IMR-90 (cell line): ENCODE results near the gene RAPGEF2. TPM values are rescaled to one million over a fixed set of nuclear protein-coding genes. Genes with fewer than 3 reads are reported as not detected.

Source experiments
- ATAC-seq: fragments of 200-7000 bp; cut with Tn5 transposase; 2 replicates; pipeline ENCODE4 v1.9.1; 2020; ENCODE audit warnings: low read depth, mild to moderate bottlenecking, moderate library complexity
- BruUV-seq: library from RNA; stranded (reverse); fragments of 400-500 nt; replicated peaks from 2 replicates; lab custom pipeline; 2021; lab: Mats Ljungman, UMichigan
- CTCF ChIA-PET: fragments of 300-600 bp; formaldehyde crosslinking; extraction: SDS; loops from one replicate; lab custom pipeline; 2021; ENCODE audit warnings: antibody characterized with exemption; lab: Yijun Ruan, JAX
- POLR2A ChIA-PET: fragments of 300-600 bp; sonication (Branson Sonifier 250); formaldehyde crosslinking; loops from one replicate; lab custom pipeline; 2022; ENCODE audit warnings: antibody characterized with exemption; ENCODE audit not compliant: unreplicated experiment; lab: Charles Lee
- DNase-seq: peaks from one replicate; pipeline ENCODE4 v3.0.0; 2013
- H2AFZ ChIP-seq: replicated peaks from 2 replicates; pipeline ENCODE3; 2013; ENCODE audit warnings: low read length, mild to moderate bottlenecking; ENCODE audit not compliant: poor library complexity
- H2AK5ac ChIP-seq: 2 replicates; pipeline ENCODE4 v1.6.1; 2013; ENCODE audit warnings: low read depth, low read length, inconsistent platforms
- H2AK9ac ChIP-seq: replicated peaks from 2 replicates; pipeline ENCODE3; 2013; ENCODE audit warnings: mild to moderate bottlenecking, low read depth, low read length, moderate library complexity; ENCODE audit not compliant: poor library complexity
- H2BK120ac ChIP-seq: 2 replicates; pipeline ENCODE4 v1.6.1; 2013; ENCODE audit warnings: low read depth, low read length, inconsistent platforms
- H2BK15ac ChIP-seq: 3 replicates; pipeline ENCODE4 v1.6.1; 2013; ENCODE audit warnings: low read depth, low read length, inconsistent platforms
- H2BK20ac ChIP-seq: 2 replicates; pipeline ENCODE4 v1.6.1; 2013; ENCODE audit warnings: low read depth, mild to moderate bottlenecking, inconsistent platforms, low read length, moderate library complexity
- H2BK5ac ChIP-seq: 2 replicates; pipeline ENCODE4 v1.6.1; 2013; ENCODE audit warnings: mild to moderate bottlenecking, low read depth, low read length, inconsistent platforms; ENCODE audit not compliant: poor library complexity, severe bottlenecking
- H3K14ac ChIP-seq: replicated peaks from 2 replicates; pipeline ENCODE4 v1.6.1; 2013; ENCODE audit warnings: low read depth, low read length, inconsistent platforms
- H3K18ac ChIP-seq: 2 replicates; pipeline ENCODE4 v1.6.1; 2013; ENCODE audit warnings: low read depth, low read length, control low read depth
- H3K23ac ChIP-seq: 2 replicates; pipeline ENCODE4 v1.6.1; 2013; ENCODE audit warnings: low read depth, low read length, inconsistent platforms
- H3K27ac ChIP-seq: 2 replicates; pipeline ENCODE4 v1.5.1; 2013; ENCODE audit warnings: mild to moderate bottlenecking, control low read depth, low read length; ENCODE audit not compliant: insufficient read depth
- H3K27me3 ChIP-seq: 2 replicates; pipeline ENCODE4 v1.6.1; 2013; ENCODE audit warnings: low read length; ENCODE audit not compliant: control insufficient read depth, insufficient read depth
- H3K36me3 ChIP-seq: 2 replicates; pipeline ENCODE4 v1.6.1; 2013; ENCODE audit warnings: low read length, mixed read lengths; ENCODE audit not compliant: control insufficient read depth, insufficient read depth
- H3K4ac ChIP-seq: 2 replicates; pipeline ENCODE4 v1.6.1; 2013; ENCODE audit warnings: low read depth, low read length, inconsistent platforms
- H3K4me1 ChIP-seq: 2 replicates; pipeline ENCODE4 v1.6.1; 2013; ENCODE audit warnings: low read length, mixed read lengths; ENCODE audit not compliant: control insufficient read depth, insufficient read depth
- H3K4me2 ChIP-seq: 2 replicates; pipeline ENCODE4 v1.6.1; 2013; ENCODE audit warnings: low read depth, mild to moderate bottlenecking, control low read depth, low read length, moderate library complexity
- H3K4me3 ChIP-seq: 2 replicates; pipeline ENCODE4 v1.5.1; 2013; ENCODE audit warnings: low read depth, mild to moderate bottlenecking, control low read depth, low read length, moderate library complexity; ENCODE audit not compliant: insufficient read depth
- H3K56ac ChIP-seq: 2 replicates; pipeline ENCODE4 v1.6.1; 2013; ENCODE audit warnings: low read length, inconsistent platforms; ENCODE audit not compliant: insufficient read depth; ENCODE audit errors: extremely low read depth
- H3K79me1 ChIP-seq, 2 experiments: 2 replicates each; pipeline ENCODE4 v1.6.1; 2013; ENCODE audit warnings: low read length in 2 of 2, inconsistent platforms in 1 of 2, low read depth in 1 of 2
- H3K9ac ChIP-seq: 2 replicates; pipeline ENCODE4 v1.6.1; 2013; ENCODE audit warnings: low read depth, low read length, control low read depth
- H3K9me1 ChIP-seq: 2 replicates; pipeline ENCODE4 v1.6.1; 2013; ENCODE audit warnings: low read length, inconsistent platforms; ENCODE audit not compliant: insufficient read depth
- H3K9me3 ChIP-seq: 2 replicates; pipeline ENCODE4 v1.6.1; 2013; ENCODE audit warnings: low read length; ENCODE audit not compliant: control insufficient read depth, insufficient read depth
- H4K20me1 ChIP-seq: 2 replicates; pipeline ENCODE4 v1.6.1; 2013; ENCODE audit warnings: low read length, inconsistent platforms; ENCODE audit not compliant: insufficient read depth
- H4K5ac ChIP-seq: 2 replicates; pipeline ENCODE4 v1.6.1; 2013; ENCODE audit warnings: mild to moderate bottlenecking, low read depth, low read length, control low read depth
- H4K8ac ChIP-seq, 2 experiments: 2 replicates each; pipeline ENCODE4 v1.6.1; 2013; ENCODE audit warnings: low read depth in 2 of 2, low read length in 2 of 2, control low read depth in 1 of 2, inconsistent platforms in 1 of 2
- H4K91ac ChIP-seq: 2 replicates; pipeline ENCODE4 v1.6.1; 2013; ENCODE audit warnings: low read depth, low read length, inconsistent platforms; ENCODE audit not compliant: insufficient read depth
- BHLHE40 ChIP-seq: fragments of 150-350 bp; IDR thresholded peaks from 2 replicates; pipeline ENCODE4 v1.6.1; 2016; ENCODE audit warnings: mild to moderate bottlenecking, low read depth, low read length
- CEBPB ChIP-seq: IDR thresholded peaks from 2 replicates; pipeline ENCODE4 v1.6.1; 2012; ENCODE audit warnings: low read depth, low read length, improper control_type of control experiment
- CHD1 ChIP-seq: IDR thresholded peaks from 2 replicates; pipeline ENCODE4 v1.6.1; 2012; ENCODE audit warnings: low read depth, low read length, improper control_type of control experiment
- FOS ChIP-seq: fragments of 150-350 bp; IDR thresholded peaks from 2 replicates; pipeline ENCODE4 v1.6.1; 2016; ENCODE audit warnings: low read depth, low read length
- MAFK ChIP-seq: IDR thresholded peaks from 2 replicates; pipeline ENCODE4 v1.6.1; 2012; ENCODE audit warnings: low read depth, low read length, improper control_type of control experiment
- MAZ ChIP-seq: IDR thresholded peaks from 2 replicates; pipeline ENCODE4 v1.6.1; 2012; ENCODE audit warnings: low read depth, mild to moderate bottlenecking, low read length, improper control_type of control experiment, moderate library complexity, borderline replicate concordance
- MXI1 ChIP-seq: IDR thresholded peaks from 2 replicates; pipeline ENCODE4 v1.6.1; 2012; ENCODE audit warnings: low read depth, mild to moderate bottlenecking, low read length, moderate library complexity, borderline replicate concordance
- NFE2L2 ChIP-seq: fragments of 150-350 bp; IDR thresholded peaks from 2 replicates; pipeline ENCODE4 v1.6.1; 2016; ENCODE audit warnings: low read depth, mild to moderate bottlenecking, low read length
- POLR2A ChIP-seq: IDR thresholded peaks from 2 replicates; pipeline ENCODE4 v1.6.1; 2012; ENCODE audit warnings: mild to moderate bottlenecking, low read depth, low read length
- RAD21 ChIP-seq: IDR thresholded peaks from 2 replicates; pipeline ENCODE4 v1.6.1; 2012; ENCODE audit warnings: low read length, improper control_type of control experiment
- RCOR1 ChIP-seq: IDR thresholded peaks from 2 replicates; pipeline ENCODE4 v1.6.1; 2012; ENCODE audit warnings: mild to moderate bottlenecking, low read length, improper control_type of control experiment; ENCODE audit not compliant: insufficient replicate concordance
- RFX5 ChIP-seq: IDR thresholded peaks from 2 replicates; pipeline ENCODE4 v1.8.0; 2012; ENCODE audit warnings: low read depth, mild to moderate bottlenecking, low read length, moderate library complexity
- SMC3 ChIP-seq: fragments of 150-350 bp; IDR thresholded peaks from 2 replicates; pipeline ENCODE4 v1.6.1; 2016; ENCODE audit warnings: low read depth, mild to moderate bottlenecking, antibody characterized with exemption, low read length, moderate library complexity
- whole genome bisulfite sequencing, 2 experiments: methylation state at CpG; one replicate each; pipeline versions ENCODE4 v1.1.5 to v1.1.7; 2013; ENCODE audit warnings: missing lambda C conversion rate in 2 of 2; ENCODE audit not compliant: insufficient read length in 1 of 2; ENCODE audit errors: extremely low coverage in 2 of 2; 5-methylcytosine and 5-hydroxymethylcytosine counted together
- dilution Hi-C: fragments of 300-500 bp; cut with HindIII; formaldehyde crosslinking; loops from one replicate; pipeline ENCODE4 v1.14.3; 2018; ENCODE audit warnings: low sequenced_read_pairs; ENCODE audit not compliant: unreplicated experiment
- in situ Hi-C: fragments of 300-500 bp; cut with MboI; formaldehyde crosslinking; loops from 3 replicates; pipeline ENCODE4 v1.14.3; 2019; ENCODE audit warnings: low sequenced_read_pairs, inconsistent platforms, mixed read lengths
- intact Hi-C: fragments of 100-400 bp; cut with micrococcal nuclease; formaldehyde crosslinking; loops from 2 replicates; pipeline ENCODE4 v1.10.0; 2022
- polyA plus RNA-seq, 3 experiments: library from polyadenylated mRNA; depleted of rRNA; stranded (reverse); fragments of >200 nt; gene quantifications; 2 replicates each; pipeline ENCODE4 v1.2.3, GENCODE V29; 2012; ENCODE audit warnings: low replicate concordance in 1 of 3
- total RNA-seq: library from RNA; depleted of rRNA; stranded (reverse); fragments of >200 nt; gene quantifications from 2 replicates; pipeline ENCODE4 v1.2.3, GENCODE V29; 2012
- TF ChIP-seq, protein P1 (sequence below): fragments of 150-350 bp; IDR thresholded peaks from 2 replicates; pipeline ENCODE4 v1.6.1; 2017; ENCODE audit warnings: mild to moderate bottlenecking, antibody characterized with exemption, low read length, low read depth
- TF ChIP-seq, protein P2 (sequence below): fragments of 150-350 bp; IDR thresholded peaks from 2 replicates; pipeline ENCODE4 v1.6.1; 2016; ENCODE audit warnings: low read depth, mild to moderate bottlenecking, low read length, moderate library complexity, borderline replicate concordance
- TF ChIP-seq, protein P3 (sequence below): conservative IDR thresholded peaks from 2 replicates; pipeline ENCODE4 v1.5.1; 2012; ENCODE audit warnings: mild to moderate bottlenecking, low read depth, low read length, improper control_type of control experiment

Gene RAPGEF2
- total and polyA plus RNA-seq, 2 of the 4 experiments (the other 2 are of a cell fraction) = 27.6 to 109 TPM

DNA sequence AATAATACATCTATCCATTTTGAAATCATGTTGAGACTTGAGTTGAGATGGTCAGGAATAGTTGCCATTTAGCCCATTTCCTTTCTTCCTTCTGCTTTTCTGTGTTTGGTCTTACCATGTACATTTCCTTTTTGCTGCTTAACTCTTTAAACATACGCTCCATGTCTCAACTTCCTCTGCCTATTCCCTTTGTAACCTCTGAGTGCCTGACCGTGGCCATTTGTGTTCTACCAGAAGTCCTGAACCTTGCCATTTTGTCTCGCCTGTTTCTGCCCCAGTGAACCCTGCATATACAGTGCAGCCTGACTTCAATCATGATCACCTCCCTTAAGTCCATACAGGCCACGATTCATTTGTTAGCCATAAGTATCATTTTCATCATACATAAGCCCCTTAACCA is 169.0 kb downstream of the RAPGEF2 start:
- ATAC-seq (no peak; the same call in 1 of the 2 replicates), DNase-seq (no peak)
- Histone ChIP-seq H3K4me1 (peaks cover 18% of the 10 kb centered on the region), H2AFZ (no peak overlapping the region), H4K8ac (peak overlapping the region; percentile 34 to 57), H3K27me3 (no peaks in the 10 kb centered on the region), H3K18ac (peak overlapping the region; percentile 84), H3K14ac (peak overlapping the region; percentile 39), H3K9me3 (no peaks in the 10 kb centered on the region), H3K4ac (peak overlapping the region; percentile 74), H4K20me1 (peaks cover 6% of the 10 kb centered on the region; the same call in 1 of the 2 replicates), H3K4me3 (no peak overlapping the region), H4K5ac (peak overlapping the region; percentile 76), H2AK5ac (peak overlapping the region; percentile 60; the same call in 1 of the 2 replicates), H3K9me1 (peaks cover 4% of the 10 kb centered on the region), H3K9ac (0 out of 2 replicates have a peak overlapping the region, but pooled peaks have one; percentile 18), H4K91ac (peak overlapping the region; percentile 84), H3K56ac (peak overlapping the region; percentile 25; the same call in 1 of the 2 replicates), H2AK9ac (no peak overlapping the region), H3K36me3 (0 out of 2 replicates have a peak, but pooled peaks cover 1% of the 10 kb centered on the region), H3K4me2 (peak overlapping the region; percentile 43), H3K23ac (peak overlapping the region; percentile 63), H3K27ac (peak overlapping the region; percentile 94), H2BK20ac (peak overlapping the region; percentile 40), H2BK15ac (peak overlapping the region; percentile 51; the same call in 1 of the 3 replicates), H2BK120ac (peak overlapping the region; percentile 52), H3K79me1 (peaks cover 13 to 56% of the 10 kb centered on the region in 2 experiments), H2BK5ac (peak overlapping the region; percentile 86)
- dilution Hi-C loops = no loop called here
- intact Hi-C loops = no loop called here
- in situ Hi-C loops = no loop called here
- POLR2A ChIA-PET = no interaction called here
- no TSS peak for BruUV-seq
- 52% methylated on average over 2 of the region's 4 CpGs; no CpG with 5 or more reads in 1 of the 2 experiments for WGBS, 2 experiments
- TF ChIP-seq POLR2A = no peak
- TF ChIP-seq MAFK = no peak
- no peak for TF ChIP-seq MAZ
- TF ChIP-seq FOS = no peak
- TF ChIP-seq CHD1 = no peak
- TF ChIP-seq RCOR1 = no peak
- no peak for TF ChIP-seq SMC3
- no peak for TF ChIP-seq RFX5
- TF ChIP-seq CEBPB = no peak
- no peak for TF ChIP-seq NFE2L2
- TF ChIP-seq, protein P1, sequence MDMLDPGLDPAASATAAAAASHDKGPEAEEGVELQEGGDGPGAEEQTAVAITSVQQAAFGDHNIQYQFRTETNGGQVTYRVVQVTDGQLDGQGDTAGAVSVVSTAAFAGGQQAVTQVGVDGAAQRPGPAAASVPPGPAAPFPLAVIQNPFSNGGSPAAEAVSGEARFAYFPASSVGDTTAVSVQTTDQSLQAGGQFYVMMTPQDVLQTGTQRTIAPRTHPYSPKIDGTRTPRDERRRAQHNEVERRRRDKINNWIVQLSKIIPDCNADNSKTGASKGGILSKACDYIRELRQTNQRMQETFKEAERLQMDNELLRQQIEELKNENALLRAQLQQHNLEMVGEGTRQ = no peak
- no peak for TF ChIP-seq RAD21
- TF ChIP-seq, protein P2, sequence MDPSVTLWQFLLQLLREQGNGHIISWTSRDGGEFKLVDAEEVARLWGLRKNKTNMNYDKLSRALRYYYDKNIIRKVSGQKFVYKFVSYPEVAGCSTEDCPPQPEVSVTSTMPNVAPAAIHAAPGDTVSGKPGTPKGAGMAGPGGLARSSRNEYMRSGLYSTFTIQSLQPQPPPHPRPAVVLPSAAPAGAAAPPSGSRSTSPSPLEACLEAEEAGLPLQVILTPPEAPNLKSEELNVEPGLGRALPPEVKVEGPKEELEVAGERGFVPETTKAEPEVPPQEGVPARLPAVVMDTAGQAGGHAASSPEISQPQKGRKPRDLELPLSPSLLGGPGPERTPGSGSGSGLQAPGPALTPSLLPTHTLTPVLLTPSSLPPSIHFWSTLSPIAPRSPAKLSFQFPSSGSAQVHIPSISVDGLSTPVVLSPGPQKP = no peak
- TF ChIP-seq, protein P3, sequence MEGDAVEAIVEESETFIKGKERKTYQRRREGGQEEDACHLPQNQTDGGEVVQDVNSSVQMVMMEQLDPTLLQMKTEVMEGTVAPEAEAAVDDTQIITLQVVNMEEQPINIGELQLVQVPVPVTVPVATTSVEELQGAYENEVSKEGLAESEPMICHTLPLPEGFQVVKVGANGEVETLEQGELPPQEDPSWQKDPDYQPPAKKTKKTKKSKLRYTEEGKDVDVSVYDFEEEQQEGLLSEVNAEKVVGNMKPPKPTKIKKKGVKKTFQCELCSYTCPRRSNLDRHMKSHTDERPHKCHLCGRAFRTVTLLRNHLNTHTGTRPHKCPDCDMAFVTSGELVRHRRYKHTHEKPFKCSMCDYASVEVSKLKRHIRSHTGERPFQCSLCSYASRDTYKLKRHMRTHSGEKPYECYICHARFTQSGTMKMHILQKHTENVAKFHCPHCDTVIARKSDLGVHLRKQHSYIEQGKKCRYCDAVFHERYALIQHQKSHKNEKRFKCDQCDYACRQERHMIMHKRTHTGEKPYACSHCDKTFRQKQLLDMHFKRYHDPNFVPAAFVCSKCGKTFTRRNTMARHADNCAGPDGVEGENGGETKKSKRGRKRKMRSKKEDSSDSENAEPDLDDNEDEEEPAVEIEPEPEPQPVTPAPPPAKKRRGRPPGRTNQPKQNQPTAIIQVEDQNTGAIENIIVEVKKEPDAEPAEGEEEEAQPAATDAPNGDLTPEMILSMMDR = no peak
- TF ChIP-seq BHLHE40 = no peak
- no peak for TF ChIP-seq MXI1
- CTCF ChIA-PET = interaction anchor here (1.0 kb wide), 1 partner anchor 25 kb away, joined by 3 read pairs; no protein-coding TSS in a partner anchor
